Endothelial cell of umbilical vein (primary cell): ENCODE measurements around the gene FXR1. TPM values are rescaled to one million over a fixed set of nuclear protein-coding genes. Genes with fewer than 3 reads are reported as not detected.

Experiments
- BruUV-seq: library from RNA; stranded (reverse); fragments of 400-500 nt; replicated peaks from 2 replicates; lab custom pipeline; 2021; lab: Mats Ljungman, UMichigan
- CTCF ChIA-PET: fragments of 300-600, 350-600 bp; sonication (Branson Sonifier 250); formaldehyde crosslinking; loops from one replicate; lab custom pipeline; 2021; ENCODE audit warnings: antibody characterized with exemption, inconsistent platforms; lab: Charles Lee
- POLR2A ChIA-PET: fragments of 300-600, 350-600 bp; sonication (Branson Sonifier 250); formaldehyde crosslinking; loops from one replicate; lab custom pipeline; 2021; ENCODE audit warnings: antibody characterized with exemption, inconsistent platforms; lab: Charles Lee
- DNase-seq: peaks from one replicate; pipeline ENCODE4 v3.0.0-alpha.2; 2011; ENCODE audit warnings: low read depth, low spot score
- FAIRE-seq: peaks from 2 replicates; lab custom pipeline; 2011; peaks lifted over from hg19 to GRCh38; lab: Jason Lieb, UNC
- H2AFZ ChIP-seq: 2 replicates; pipeline ENCODE4 v1.6.0; 2012; ENCODE audit warnings: low read depth, low read length, control low read depth, inconsistent platforms
- H3K27ac ChIP-seq: 2 replicates; pipeline ENCODE4 v1.5.1; 2011; ENCODE audit warnings: low read depth, mild to moderate bottlenecking, control low read depth, low read length, moderate library complexity; ENCODE audit not compliant: insufficient read depth
- H3K27me3 ChIP-seq, 2 experiments: 2 replicates each; pipeline versions ENCODE4 v1.6.0 to v1.6.1; 2011; ENCODE audit warnings: low read length in 2 of 2, mixed read lengths in 1 of 2; ENCODE audit not compliant: control insufficient read depth in 2 of 2, insufficient read depth in 2 of 2
- H3K36me3 ChIP-seq, 2 experiments: 2 replicates in 1 of 2; 3 replicates in 1 of 2; pipeline ENCODE4 v1.5.1; 2011; ENCODE audit warnings: low read length in 2 of 2, mild to moderate bottlenecking in 1 of 2, moderate library complexity in 1 of 2; ENCODE audit not compliant: control insufficient read depth in 2 of 2, insufficient read depth in 2 of 2; ENCODE audit errors: extremely low read depth in 1 of 2
- H3K4me1 ChIP-seq: 3 replicates; pipeline ENCODE4 v1.5.1; 2011; ENCODE audit warnings: mild to moderate bottlenecking, low read length; ENCODE audit not compliant: control insufficient read depth, insufficient read depth; ENCODE audit errors: extremely low read depth
- H3K4me2 ChIP-seq: 2 replicates; pipeline ENCODE4 v1.6.1; 2011; ENCODE audit warnings: low read length, control low read depth, mixed read lengths; ENCODE audit not compliant: insufficient read depth
- H3K4me3 ChIP-seq, 3 experiments: fragments of 200-600 bp in 1 of 3; sonication (generic), shearing (Covaris generic) in 1 of 3; replicated peaks in 1 of 3; 2 replicates each; pipeline ENCODE4 v1.5.1; 2011 to 2016; ENCODE audit warnings: control low read depth in 3 of 3, low read length in 3 of 3, mild to moderate bottlenecking in 2 of 3, inconsistent platforms in 1 of 3, low read depth in 1 of 3, moderate library complexity in 1 of 3; ENCODE audit not compliant: insufficient read depth in 1 of 3
- H3K79me2 ChIP-seq: 2 replicates; pipeline ENCODE4 v1.6.0; 2012; ENCODE audit warnings: low read length, inconsistent platforms; ENCODE audit not compliant: control insufficient read depth, insufficient read depth
- H3K9ac ChIP-seq: replicated peaks from 2 replicates; pipeline ENCODE3; 2011; ENCODE audit warnings: low read length, control low read depth; ENCODE audit not compliant: insufficient read depth; ENCODE audit errors: extremely low read depth
- H3K9me1 ChIP-seq: replicated peaks from 3 replicates; pipeline ENCODE4 v1.6.0; 2011; ENCODE audit warnings: mild to moderate bottlenecking, low read length; ENCODE audit not compliant: control insufficient read depth, insufficient read depth; ENCODE audit errors: extremely low read depth
- H3K9me3 ChIP-seq: replicated peaks from 2 replicates; pipeline ENCODE4 v1.5.1; 2012; ENCODE audit warnings: low read length, inconsistent platforms; ENCODE audit not compliant: control insufficient read depth, insufficient read depth
- H4K20me1 ChIP-seq: replicated peaks from 2 replicates; pipeline ENCODE3; 2011; ENCODE audit warnings: mild to moderate bottlenecking, low read length; ENCODE audit not compliant: control insufficient read depth, insufficient read depth; ENCODE audit errors: extremely low read depth
- EZH2 ChIP-seq: IDR thresholded peaks from 2 replicates; pipeline ENCODE4 v1.6.1; 2012; ENCODE audit warnings: borderline replicate concordance, low read depth, mild to moderate bottlenecking, moderate library complexity, low read length, inconsistent platforms; ENCODE audit not compliant: severe bottlenecking
- FOS ChIP-seq: IDR thresholded peaks from 2 replicates; pipeline ENCODE4 v1.6.1; 2011; ENCODE audit warnings: mild to moderate bottlenecking, low read length, moderate library complexity, borderline replicate concordance; ENCODE audit not compliant: insufficient read depth
- GATA2 ChIP-seq: IDR thresholded peaks from 2 replicates; pipeline ENCODE4 v1.7.0; 2011; ENCODE audit warnings: low read depth, mild to moderate bottlenecking, moderate library complexity, mixed read lengths, low read length; ENCODE audit not compliant: insufficient read length, insufficient read depth
- JUN ChIP-seq: IDR thresholded peaks from 2 replicates; pipeline ENCODE4 v1.6.1; 2011; ENCODE audit warnings: borderline replicate concordance, low read depth; ENCODE audit not compliant: insufficient read length, insufficient read depth
- MYC ChIP-seq: IDR thresholded peaks from one replicate; pipeline ENCODE4 v1.6.1; 2011; ENCODE audit warnings: mild to moderate bottlenecking, low read depth, low read length
- POLR2A ChIP-seq: IDR thresholded peaks from 2 replicates; pipeline ENCODE4 v1.6.1; 2012; ENCODE audit warnings: low read depth, mild to moderate bottlenecking, control low read depth, low read length
- POLR2AphosphoS5 ChIP-seq: IDR thresholded peaks from 2 replicates; pipeline ENCODE4 v1.6.1; 2012; ENCODE audit warnings: low read depth, mild to moderate bottlenecking, control low read depth, low read length, moderate library complexity; ENCODE audit not compliant: insufficient read depth
- dilution Hi-C: fragments of 300-500 bp; cut with MboI; formaldehyde crosslinking; loops from one replicate; pipeline ENCODE4 v1.15.0; 2019; ENCODE audit warnings: low sequenced_read_pairs; ENCODE audit not compliant: extremely low pct_ligation_motif_present
- intact Hi-C: fragments of 100-400 bp; cut with micrococcal nuclease; formaldehyde crosslinking; loops from one replicate; pipeline ENCODE4 v1.10.0; 2022
- polyA plus RNA-seq, 4 experiments: library from polyadenylated mRNA; depleted of rRNA in 3 of 4; stranded (reverse) in 3 of 4; unstranded in 1 of 4; fragments of >200 nt; gene quantifications; 2 replicates each; pipeline versions ENCODE4 v1.2.1 to v1.2.3, GENCODE V29; 2011 to 2012; ENCODE audit warnings: missing spikeins in 1 of 4
- total RNA-seq: library from RNA; stranded (reverse); gene quantifications from 2 replicates; pipeline ENCODE4 v1.2.3, GENCODE V29; 2021
- TF ChIP-seq, protein P1 (sequence below), 2 donors: IDR thresholded peaks; 1 replicate in 1 of 2; 2 replicates in 1 of 2; pipeline ENCODE4 v1.5.1; 2011; ENCODE audit warnings: low read length in 2 of 2, mild to moderate bottlenecking in 2 of 2, moderate library complexity in 2 of 2, control low read depth in 1 of 2, inconsistent platforms in 1 of 2, low read depth in 1 of 2; ENCODE audit not compliant: insufficient read depth in 1 of 2; ENCODE audit errors: extremely low read depth in 1 of 2
- TF ChIP-seq, protein P2 (sequence below): IDR thresholded peaks from 2 replicates; pipeline ENCODE4 v1.6.1; 2011; ENCODE audit not compliant: insufficient read depth, insufficient read length

The FXR1 gene
- total and polyA plus RNA-seq, 2 donors (not counting 3 experiments of a cell fraction or from before 2014, with no cell fraction given): 87.3 to 186 TPM

DNA sequence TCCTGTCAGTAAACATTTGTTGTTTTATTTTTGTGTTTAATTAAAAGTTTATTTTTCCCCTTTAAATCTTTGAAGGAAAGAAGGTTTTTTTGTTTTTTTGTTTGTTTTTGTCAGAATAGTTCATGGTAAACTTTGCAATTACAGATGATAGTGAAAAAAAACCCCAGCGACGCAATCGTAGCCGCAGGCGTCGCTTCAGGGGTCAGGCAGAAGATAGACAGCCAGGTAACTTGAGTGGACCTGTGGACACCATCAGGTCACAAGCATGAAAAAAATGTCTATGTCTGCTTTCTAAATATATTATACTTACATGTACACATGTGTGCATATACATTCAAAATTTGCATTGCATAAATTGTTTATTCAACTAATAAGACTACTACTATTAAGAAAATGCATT, 58.5 kb downstream of the FXR1 start:
- Histone ChIP-seq H3K4me2 (no peak overlapping the region), H3K4me3 (no peak overlapping the region), H3K9me1 (no peaks in the 10 kb centered on the region), H3K36me3 (peaks cover 4 to 28% of the 10 kb centered on the region in 2 experiments), H3K4me1 (no peaks in the 10 kb centered on the region), H3K9me3 (no peaks in the 10 kb centered on the region), H3K9ac (no peak overlapping the region), H4K20me1 (no peaks in the 10 kb centered on the region), H3K79me2 (no peaks in the 10 kb centered on the region), H3K27ac (no peak overlapping the region), H2AFZ (no peak overlapping the region), H3K27me3 (no peaks in the 10 kb centered on the region)
- BruUV-seq: no TSS peak
- DNase-seq (no peak), FAIRE-seq (no peak)
- dilution Hi-C loops: no loop called here
- CTCF ChIA-PET: interaction anchor here (0.6 to 1.2 kb wide), 2 partner anchors 9 to 506 kb away, joined by 3 to 4 read pairs; no protein-coding TSS in a partner anchor
- POLR2A ChIA-PET: no interaction called here
- intact Hi-C loops: no loop called here
- no peak for TF ChIP-seq JUN
- TF ChIP-seq EZH2: no peak
- TF ChIP-seq, protein P1, sequence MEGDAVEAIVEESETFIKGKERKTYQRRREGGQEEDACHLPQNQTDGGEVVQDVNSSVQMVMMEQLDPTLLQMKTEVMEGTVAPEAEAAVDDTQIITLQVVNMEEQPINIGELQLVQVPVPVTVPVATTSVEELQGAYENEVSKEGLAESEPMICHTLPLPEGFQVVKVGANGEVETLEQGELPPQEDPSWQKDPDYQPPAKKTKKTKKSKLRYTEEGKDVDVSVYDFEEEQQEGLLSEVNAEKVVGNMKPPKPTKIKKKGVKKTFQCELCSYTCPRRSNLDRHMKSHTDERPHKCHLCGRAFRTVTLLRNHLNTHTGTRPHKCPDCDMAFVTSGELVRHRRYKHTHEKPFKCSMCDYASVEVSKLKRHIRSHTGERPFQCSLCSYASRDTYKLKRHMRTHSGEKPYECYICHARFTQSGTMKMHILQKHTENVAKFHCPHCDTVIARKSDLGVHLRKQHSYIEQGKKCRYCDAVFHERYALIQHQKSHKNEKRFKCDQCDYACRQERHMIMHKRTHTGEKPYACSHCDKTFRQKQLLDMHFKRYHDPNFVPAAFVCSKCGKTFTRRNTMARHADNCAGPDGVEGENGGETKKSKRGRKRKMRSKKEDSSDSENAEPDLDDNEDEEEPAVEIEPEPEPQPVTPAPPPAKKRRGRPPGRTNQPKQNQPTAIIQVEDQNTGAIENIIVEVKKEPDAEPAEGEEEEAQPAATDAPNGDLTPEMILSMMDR (IDR thresholded peaks at IDR 0.05; ENCODE audit: extremely low read depth in 1 of 2, insufficient read depth in 1 of 2, low read depth in 1 of 2, low read length in 2 of 2): no peak
- no peak for TF ChIP-seq POLR2AphosphoS5

DNA sequence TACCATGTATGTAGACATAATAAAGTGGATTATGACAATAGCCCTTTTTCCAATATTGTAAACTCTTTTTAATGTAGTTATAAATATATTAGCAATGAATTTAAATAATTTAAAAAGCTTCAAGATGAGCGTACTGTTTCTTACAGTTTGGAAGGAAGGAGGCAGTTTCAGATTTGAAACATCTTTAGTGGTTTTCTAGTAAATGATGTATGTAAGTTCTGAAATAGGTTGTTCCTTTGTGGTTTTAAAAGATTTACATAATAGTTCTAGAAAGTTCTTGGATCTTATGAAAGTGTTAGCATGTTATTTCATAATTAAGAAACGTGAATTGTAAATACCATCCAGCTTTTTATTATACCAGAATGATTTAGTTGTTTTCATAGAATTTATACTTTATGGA, 61.1 kb downstream of the FXR1 start:
- peaks cover 4 to 20% of the 10 kb centered on the region in 2 experiments for H3K36me3 ChIP-seq
- H3K4me2 ChIP-seq: no peak overlapping the region
- FAIRE-seq (no peak), DNase-seq (no peak)
- H3K4me3 ChIP-seq: no peak overlapping the region
- dilution Hi-C loops (no loop called here), intact Hi-C loops (no loop called here)
- no peaks in the 10 kb centered on the region for H3K9me1 ChIP-seq
- no peak overlapping the region for H2AFZ ChIP-seq
- H4K20me1 ChIP-seq: no peaks in the 10 kb centered on the region
- POLR2A ChIA-PET: no interaction called here
- no peak overlapping the region for H3K9ac ChIP-seq
- H3K27ac ChIP-seq: no peak overlapping the region
- no TSS peak for BruUV-seq
- no peaks in the 10 kb centered on the region for H3K4me1 ChIP-seq
- H3K27me3 ChIP-seq: no peaks in the 10 kb centered on the region
- CTCF ChIA-PET: no interaction called here
- H3K79me2 ChIP-seq: no peaks in the 10 kb centered on the region
- no peak for TF ChIP-seq POLR2AphosphoS5
- TF ChIP-seq POLR2A: no peak
- TF ChIP-seq EZH2: no peak
- no peak for TF ChIP-seq JUN
- TF ChIP-seq, protein P2, sequence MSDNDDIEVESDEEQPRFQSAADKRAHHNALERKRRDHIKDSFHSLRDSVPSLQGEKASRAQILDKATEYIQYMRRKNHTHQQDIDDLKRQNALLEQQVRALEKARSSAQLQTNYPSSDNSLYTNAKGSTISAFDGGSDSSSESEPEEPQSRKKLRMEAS: no peak
- TF ChIP-seq, protein P1 (IDR thresholded peaks at IDR 0.05; ENCODE audit: extremely low read depth in 1 of 2, insufficient read depth in 1 of 2, low read depth in 1 of 2, low read length in 2 of 2): no peak
- no peak for TF ChIP-seq FOS
- no peak for TF ChIP-seq MYC
- TF ChIP-seq GATA2: no peak
- no peaks in the 10 kb centered on the region for H3K9me3 ChIP-seq
